Loucy (cell line): Measurements from ENCODE around the gene TNNC2.

Experiments
- EZH2phosphoT487 ChIP-seq: fragments of 200-600 bp; IDR thresholded peaks from 2 replicates; pipeline ENCODE4 v1.6.1; 2018; ENCODE audit warnings: antibody characterized with exemption, mild to moderate bottlenecking, moderate library complexity, borderline replicate concordance
- TF ChIP-seq, protein P1 (sequence below): fragments of 200-600 bp; sonication (generic); conservative IDR thresholded peaks from 2 replicates; pipeline ENCODE4 v1.5.1; 2014; ENCODE audit warnings: mild to moderate bottlenecking, antibody characterized with exemption, low read length

DNA sequence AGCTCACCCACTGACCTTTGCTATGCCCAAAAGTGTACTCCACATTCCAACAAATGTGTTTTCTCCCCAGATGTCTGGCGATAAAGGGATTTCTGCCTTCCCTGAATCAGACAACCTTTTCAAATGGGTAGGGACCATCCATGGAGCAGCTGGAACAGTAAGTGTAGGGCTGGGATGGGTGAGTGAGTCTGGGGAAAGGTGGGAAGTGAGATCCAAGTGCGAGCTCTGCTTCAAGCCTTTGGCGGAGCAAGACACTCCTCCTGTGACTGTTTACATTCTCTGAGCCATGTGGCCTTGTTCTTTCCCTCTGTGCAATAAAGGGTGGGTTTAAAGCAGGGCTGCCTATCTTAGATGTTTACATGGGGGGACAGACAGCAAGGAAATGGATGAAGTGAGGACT lies 12.8 kb downstream of the TNNC2 start:
- TF ChIP-seq, protein P1, sequence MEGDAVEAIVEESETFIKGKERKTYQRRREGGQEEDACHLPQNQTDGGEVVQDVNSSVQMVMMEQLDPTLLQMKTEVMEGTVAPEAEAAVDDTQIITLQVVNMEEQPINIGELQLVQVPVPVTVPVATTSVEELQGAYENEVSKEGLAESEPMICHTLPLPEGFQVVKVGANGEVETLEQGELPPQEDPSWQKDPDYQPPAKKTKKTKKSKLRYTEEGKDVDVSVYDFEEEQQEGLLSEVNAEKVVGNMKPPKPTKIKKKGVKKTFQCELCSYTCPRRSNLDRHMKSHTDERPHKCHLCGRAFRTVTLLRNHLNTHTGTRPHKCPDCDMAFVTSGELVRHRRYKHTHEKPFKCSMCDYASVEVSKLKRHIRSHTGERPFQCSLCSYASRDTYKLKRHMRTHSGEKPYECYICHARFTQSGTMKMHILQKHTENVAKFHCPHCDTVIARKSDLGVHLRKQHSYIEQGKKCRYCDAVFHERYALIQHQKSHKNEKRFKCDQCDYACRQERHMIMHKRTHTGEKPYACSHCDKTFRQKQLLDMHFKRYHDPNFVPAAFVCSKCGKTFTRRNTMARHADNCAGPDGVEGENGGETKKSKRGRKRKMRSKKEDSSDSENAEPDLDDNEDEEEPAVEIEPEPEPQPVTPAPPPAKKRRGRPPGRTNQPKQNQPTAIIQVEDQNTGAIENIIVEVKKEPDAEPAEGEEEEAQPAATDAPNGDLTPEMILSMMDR, result no peak
- no peak for TF ChIP-seq EZH2phosphoT487
